Liver (tissue), 3 donors: Measurements from ENCODE around the gene SLC22A15.

Experiments used
- ATF3 ChIP-seq: IDR thresholded peaks from 2 replicates; pipeline ENCODE4 v1.6.1; 2016; ENCODE audit warnings: antibody characterized with exemption
- CTCF ChIP-seq: fragments of 150-350 bp; IDR thresholded peaks from 2 replicates; pipeline ENCODE4 v1.5.1; 2017; ENCODE audit warnings: improper control_type of control experiment, low read depth, low read length; ENCODE audit not compliant: missing input control
- EGR1 ChIP-seq, 2 donors: IDR thresholded peaks; 2 replicates each; pipeline ENCODE4 v1.6.1; 2016 to 2018; ENCODE audit warnings: antibody characterized with exemption in 2 of 2, low read depth in 2 of 2
- GABPA ChIP-seq, 2 donors: IDR thresholded peaks in 1 of 2; conservative IDR thresholded peaks in 1 of 2; 2 replicates each; pipeline ENCODE4 v1.6.1; 2016; ENCODE audit warnings: antibody characterized with exemption in 2 of 2, mild to moderate bottlenecking in 1 of 2, moderate library complexity in 1 of 2
- HNF4A ChIP-seq, 2 donors: conservative IDR thresholded peaks; 2 replicates each; pipeline ENCODE4 v1.6.1; 2016; ENCODE audit warnings: antibody characterized with exemption in 2 of 2, mild to moderate bottlenecking in 2 of 2
- JUND ChIP-seq, 2 donors: IDR thresholded peaks; 2 replicates each; pipeline ENCODE4 v1.6.1; 2016; ENCODE audit warnings: antibody characterized with exemption in 2 of 2
- MAX ChIP-seq: IDR thresholded peaks from 2 replicates; pipeline ENCODE4 v1.6.1; 2016; ENCODE audit warnings: antibody characterized with exemption
- RAD21 ChIP-seq, 2 donors: IDR thresholded peaks; 2 replicates each; pipeline ENCODE4 v1.6.1; 2016; ENCODE audit warnings: antibody characterized with exemption in 2 of 2, mild to moderate bottlenecking in 2 of 2
- REST ChIP-seq: IDR thresholded peaks from 2 replicates; pipeline ENCODE4 v1.6.1; 2016; ENCODE audit warnings: antibody characterized with exemption, mild to moderate bottlenecking
- RXRA ChIP-seq, 2 donors: IDR thresholded peaks; 2 replicates each; pipeline ENCODE4 v1.6.1; 2017 to 2018; ENCODE audit warnings: antibody characterized with exemption in 2 of 2, mild to moderate bottlenecking in 1 of 2
- TAF1 ChIP-seq: conservative IDR thresholded peaks from 2 replicates; pipeline ENCODE4 v1.6.1; 2016; ENCODE audit warnings: antibody characterized with exemption, mild to moderate bottlenecking
- YY1 ChIP-seq: IDR thresholded peaks from 2 replicates; pipeline ENCODE4 v1.6.1; 2016; ENCODE audit warnings: antibody characterized with exemption, mild to moderate bottlenecking
- donor health status: healthy.
- donor health status: healthy.

- no peak for TF ChIP-seq RAD21 (IDR thresholded peaks at IDR 0.05)
- no peak for TF ChIP-seq YY1
- TF ChIP-seq REST = no peak
- no peak for TF ChIP-seq CTCF
- TF ChIP-seq TAF1 = no peak
- peak in 1 of 2 donors; percentile 58 for TF ChIP-seq RXRA (IDR thresholded peaks at IDR 0.05)
- TF ChIP-seq GABPA (IDR thresholded peaks at IDR 0.05 in 1 of 2, conservative IDR thresholded peaks at IDR 0.05 in 1 of 2) = no peak
- TF ChIP-seq HNF4A (conservative IDR thresholded peaks at IDR 0.05) = peak in 1 of 2 donors; percentile 36
- TF ChIP-seq MAX = peak; percentile 50
- TF ChIP-seq ATF3 = no peak
- no peak for TF ChIP-seq EGR1 (IDR thresholded peaks at IDR 0.05; ENCODE audit: low read depth in 2 of 2)
- TF ChIP-seq JUND (IDR thresholded peaks at IDR 0.05) = no peak
These were observed 137.3 kb downstream of the SLC22A15 start for GRCh38 chr1:116113615-116114014.
